Right ventricle myocardium inferior (tissue), 1 donor: Measurements from ENCODE around the gene RNPEPL1. TPM values are rescaled to one million over a fixed set of nuclear protein-coding genes. Genes with fewer than 3 reads are reported as not detected.
"Not testable (repeated sequence)": the region's sequence is repeated elsewhere in the genome, so short reads cannot be mapped to it uniquely, and the experiment has no call there.

Source experiments
- ATAC-seq: fragments of 200-7000 bp; cut with Tn5 transposase; one replicate; pipeline ENCODE4 v1.9.1; 2020; ENCODE audit warnings: mild to moderate bottlenecking, moderate library complexity
- DNase-seq: peaks from one replicate; pipeline ENCODE4 v3.0.0; 2021; ENCODE audit errors: missing footprints
- intact Hi-C: fragments of 100-400 bp; cut with DNase I; formaldehyde crosslinking; loops from one replicate; pipeline ENCODE4 v1.11.0; 2022
- total RNA-seq: library from RNA; stranded (reverse); fragmentation: NEBNext Ultra II Directional; extraction: Animal tissue kit (Norgen Biotek cat#: 25700); gene quantifications from one replicate; pipeline ENCODE4 v1.2.1, GENCODE V29; 2021
- donor health status: DM: no; HTN: yes; CAD: no; lungs with severe emphysema.

Gene RNPEPL1
- total RNA-seq, 1 donor from 2014 or later: 98.4 TPM

- intact Hi-C loops: no loop called here
- ATAC-seq (peak; percentile 91), DNase-seq (peak; percentile 100)
These were observed 7.6 kb upstream of the RNPEPL1 start for GRCh38 chr2:240560480-240561324.

GRCh38 chr2:240561325-240561971, 6.8 kb upstream of the RNPEPL1 start:
- ATAC-seq (no peak), DNase-seq (no peak)
- intact Hi-C loops: no loop called here

DNA sequence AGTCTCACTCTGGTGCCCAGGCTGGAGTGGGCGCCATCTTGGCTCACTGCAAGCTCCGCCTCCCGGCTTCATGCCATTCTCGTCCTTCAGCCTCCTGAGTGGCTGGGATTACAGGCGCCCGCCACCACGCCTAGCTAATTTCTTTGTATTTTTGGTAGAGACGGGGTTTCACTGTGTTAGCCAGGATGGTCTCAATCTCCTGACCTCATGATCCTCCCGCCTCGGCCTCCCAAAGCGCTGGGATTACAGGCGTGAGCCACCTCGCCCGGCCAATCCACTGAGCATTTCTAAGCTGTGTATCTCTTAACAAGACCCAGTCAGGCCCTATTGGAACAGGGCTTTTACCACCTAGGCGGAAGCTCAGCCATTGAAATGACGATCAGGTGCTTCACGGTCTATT, 5.1 kb upstream of the RNPEPL1 start:
- intact Hi-C loops, DNase-seq, ATAC-seq: not testable (repeated sequence)

GRCh38 chr2:240563951-240564560, 4.2 kb upstream of the RNPEPL1 start:
- DNase-seq (no peak), ATAC-seq (no peak)
- intact Hi-C loops: no loop called here

DNA sequence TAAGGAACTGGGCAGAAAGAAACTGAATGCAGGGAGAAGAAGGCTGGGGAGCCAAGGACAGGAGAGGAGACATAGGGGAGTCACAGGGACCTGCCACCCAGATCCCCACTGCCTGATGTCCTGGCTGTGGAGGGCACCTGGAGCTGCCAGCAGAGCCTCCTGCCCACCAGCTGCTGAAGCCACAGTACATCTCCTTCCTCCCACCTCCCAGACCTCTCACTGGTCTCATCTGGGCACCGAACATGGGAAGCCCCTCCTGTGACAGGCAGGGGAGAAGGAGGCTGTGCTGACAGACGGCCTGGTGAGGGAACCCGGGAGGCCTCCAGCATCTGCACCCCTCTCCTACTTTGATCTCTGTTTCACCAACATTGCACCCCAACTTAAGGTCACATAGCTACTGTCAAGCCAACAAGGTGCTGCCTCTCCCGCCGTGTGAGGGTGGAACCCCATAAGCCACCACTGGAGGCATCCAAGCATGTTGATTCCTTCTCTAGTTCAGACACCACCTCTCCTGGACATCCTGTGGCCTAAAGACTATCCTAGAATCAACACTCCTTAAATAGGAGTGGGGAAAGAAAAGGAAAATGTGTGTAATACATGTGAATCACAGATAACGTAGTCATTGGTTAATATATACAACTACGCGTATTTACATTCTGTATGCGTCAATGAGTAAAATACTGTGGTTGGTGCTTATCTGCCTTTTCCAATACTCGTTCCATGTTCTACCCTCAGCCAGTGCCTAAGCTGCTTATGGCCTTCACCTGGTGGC, 3.5 kb upstream of the RNPEPL1 start:
- no peak for DNase-seq
- intact Hi-C loops: no loop called here
- ATAC-seq: no peak

- no peak for ATAC-seq
- DNase-seq: peak; percentile 96
- intact Hi-C loops: no loop called here
These were observed 2.7 kb upstream of the RNPEPL1 start for GRCh38 chr2:240565333-240566202.

DNA sequence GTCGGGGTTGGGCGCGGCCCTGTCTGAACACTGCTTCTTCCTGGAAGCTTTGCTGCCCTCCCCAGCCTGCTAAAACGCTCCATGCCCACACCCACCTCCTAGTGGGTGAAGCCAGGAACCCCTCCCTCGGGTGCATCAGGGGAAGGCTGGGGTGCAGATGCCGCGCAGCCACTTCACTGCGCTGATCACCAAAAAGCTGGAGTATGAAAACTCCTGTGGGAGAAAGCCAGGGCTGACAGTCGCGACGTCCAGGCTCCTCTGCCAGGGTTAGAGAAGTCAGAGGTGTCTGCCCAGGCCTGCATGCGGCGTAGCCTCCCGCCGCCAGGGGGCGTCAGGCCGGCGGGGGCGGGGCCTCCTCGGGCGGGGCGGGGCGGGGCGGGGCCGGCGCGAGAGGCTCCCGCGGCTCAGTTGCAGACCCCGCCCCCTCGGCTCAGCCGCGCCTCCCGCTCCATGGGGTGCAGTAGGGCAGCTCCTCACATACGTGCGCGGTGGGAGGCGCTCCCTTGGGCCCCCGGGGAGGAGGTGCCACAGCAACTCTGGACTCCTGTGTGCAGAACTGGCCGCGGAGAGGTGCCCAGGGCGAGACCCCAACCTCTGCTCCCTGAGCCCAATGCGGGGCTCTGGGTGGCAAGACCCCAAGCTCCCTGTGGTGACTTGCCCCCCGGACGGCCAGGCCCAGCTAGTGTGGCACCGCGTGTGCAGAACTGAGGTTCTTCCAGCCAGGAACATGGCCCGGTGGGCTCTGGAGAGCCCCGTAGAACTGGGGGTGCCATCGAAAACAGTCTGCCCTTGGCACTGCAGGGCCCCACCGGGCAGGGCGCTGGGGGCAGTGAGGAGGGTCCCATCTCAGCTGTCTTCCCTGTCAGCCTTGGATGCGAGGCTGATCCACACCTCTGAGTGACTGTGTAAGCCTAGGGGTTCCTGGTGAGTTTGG, 1.8 kb upstream of the RNPEPL1 start:
- intact Hi-C loops: no loop called here
- DNase-seq: peak; percentile 98
- ATAC-seq: peak; percentile 90

DNA sequence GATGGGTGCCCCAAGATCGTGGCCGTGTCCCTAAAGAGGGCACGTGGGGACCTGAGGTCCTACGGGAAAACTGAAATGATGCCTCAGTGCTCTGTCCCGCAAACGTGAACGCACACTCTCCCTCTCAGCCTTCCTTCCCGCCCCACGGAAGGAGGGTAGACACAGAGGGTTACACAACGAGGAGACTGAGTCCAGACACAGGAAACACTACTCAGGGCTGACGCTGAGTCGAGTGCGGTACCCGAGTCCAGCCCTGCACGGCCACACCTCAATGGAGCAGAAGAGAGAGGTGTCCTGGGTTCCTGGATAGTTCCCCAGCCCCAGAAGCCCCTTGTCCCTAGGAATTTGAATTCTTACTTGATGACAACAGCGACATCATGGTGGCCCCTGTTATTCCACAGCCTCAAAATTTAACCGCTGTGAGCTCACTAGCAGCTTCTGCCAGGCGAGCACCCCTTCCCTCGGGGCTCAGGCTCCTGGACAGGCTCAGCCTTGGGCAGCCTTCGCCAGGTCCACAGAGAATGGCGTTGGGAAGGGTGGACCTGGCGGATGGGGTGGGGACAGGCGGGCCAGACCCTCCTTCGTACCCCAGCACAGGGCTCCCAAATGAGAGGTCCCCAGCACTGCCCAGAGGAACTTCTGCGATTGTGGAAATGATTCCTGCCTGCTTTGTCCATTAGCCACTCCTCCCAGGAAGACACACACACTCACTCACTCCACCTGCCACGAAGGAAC, 980 bp upstream of the RNPEPL1 start:
- peak; percentile 60 for DNase-seq
- intact Hi-C loops: no loop called here
- no peak for ATAC-seq

- DNase-seq: peak; percentile 88
- intact Hi-C loops: loop anchor here (1.0 kb wide), 1 partner anchor 17 kb away; the partner anchor contains the start of gene CAPN10
- ATAC-seq: peak; percentile 10
These were observed 616 bp downstream of the RNPEPL1 start for GRCh38 chr2:240568678-240569522.

GRCh38 chr2:240569523-240569997, 1.3 kb downstream of the RNPEPL1 start:
- DNase-seq (no peak), ATAC-seq (no peak)
- intact Hi-C loops: no loop called here

GRCh38 chr2:240569998-240570530, 1.8 kb downstream of the RNPEPL1 start:
- intact Hi-C loops: no loop called here
- DNase-seq: peak; percentile 50
- ATAC-seq: no peak

GRCh38 chr2:240570531-240571313, 2.4 kb downstream of the RNPEPL1 start:
- DNase-seq (peak; percentile 58), ATAC-seq (no peak)
- intact Hi-C loops: no loop called here

GRCh38 chr2:240571314-240571973, 3.2 kb downstream of the RNPEPL1 start:
- DNase-seq (peak; percentile 40), ATAC-seq (no peak)
- intact Hi-C loops: no loop called here
